PFSK-1 (cell line): Measurements from ENCODE around the gene CLDN22.

Experiments
- FOXP2 ChIP-seq: optimal IDR thresholded peaks from 2 replicates; pipeline ENCODE3; 2011; ENCODE audit warnings: borderline replicate concordance, control low read depth, inconsistent platforms; ENCODE audit not compliant: insufficient read depth; ENCODE audit errors: extremely low read length, extremely low read depth
- POLR2AphosphoS5 ChIP-seq: IDR thresholded peaks from 2 replicates; pipeline ENCODE4 v1.6.1; 2012; ENCODE audit warnings: low read depth, mild to moderate bottlenecking, control low read depth, low read length, moderate library complexity
- SIN3A ChIP-seq: IDR thresholded peaks from 2 replicates; pipeline ENCODE4 v1.6.1; 2012; ENCODE audit warnings: mild to moderate bottlenecking, low read length, moderate library complexity, borderline replicate concordance; ENCODE audit not compliant: insufficient read depth
- TAF1 ChIP-seq: IDR thresholded peaks from 2 replicates; pipeline ENCODE4 v1.6.1; 2012; ENCODE audit warnings: low read length, control low read depth, borderline replicate concordance; ENCODE audit not compliant: insufficient read depth
- TF ChIP-seq, protein P1 (sequence below), 2 experiments: IDR thresholded peaks; 2 replicates each; pipeline versions ENCODE4 v1.6.1 to v1.8.0; 2011 to 2012; ENCODE audit warnings: low read depth in 2 of 2, low read length in 2 of 2, control low read depth in 1 of 2, inconsistent platforms in 1 of 2, mild to moderate bottlenecking in 1 of 2, moderate library complexity in 1 of 2; ENCODE audit not compliant: insufficient read depth in 1 of 2

CLDN22 gene

DNA sequence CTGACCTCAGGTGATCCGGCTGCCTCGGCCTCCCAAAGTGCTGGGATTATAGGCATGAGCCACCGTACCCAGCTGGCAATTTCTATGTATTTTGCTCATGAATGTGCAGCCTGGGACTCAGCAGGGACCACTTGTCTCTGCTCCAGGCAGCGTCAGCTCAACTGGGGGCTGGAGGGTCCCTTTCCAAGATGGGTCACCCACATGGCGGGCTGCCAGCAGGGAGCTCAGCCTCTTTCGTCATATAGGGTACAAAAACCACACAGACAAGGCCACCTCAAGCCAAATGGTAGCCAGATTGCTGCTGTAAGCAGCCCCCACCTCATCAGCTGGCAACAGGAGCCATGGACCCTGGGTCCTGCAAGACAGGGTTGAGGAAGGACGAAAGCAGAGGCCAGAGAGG, 4.5 kb upstream of the CLDN22 start:
- TF ChIP-seq POLR2AphosphoS5 (no peak), TAF1 (no peak), FOXP2 (no peak), SIN3A (no peak)
- TF ChIP-seq, protein P1, sequence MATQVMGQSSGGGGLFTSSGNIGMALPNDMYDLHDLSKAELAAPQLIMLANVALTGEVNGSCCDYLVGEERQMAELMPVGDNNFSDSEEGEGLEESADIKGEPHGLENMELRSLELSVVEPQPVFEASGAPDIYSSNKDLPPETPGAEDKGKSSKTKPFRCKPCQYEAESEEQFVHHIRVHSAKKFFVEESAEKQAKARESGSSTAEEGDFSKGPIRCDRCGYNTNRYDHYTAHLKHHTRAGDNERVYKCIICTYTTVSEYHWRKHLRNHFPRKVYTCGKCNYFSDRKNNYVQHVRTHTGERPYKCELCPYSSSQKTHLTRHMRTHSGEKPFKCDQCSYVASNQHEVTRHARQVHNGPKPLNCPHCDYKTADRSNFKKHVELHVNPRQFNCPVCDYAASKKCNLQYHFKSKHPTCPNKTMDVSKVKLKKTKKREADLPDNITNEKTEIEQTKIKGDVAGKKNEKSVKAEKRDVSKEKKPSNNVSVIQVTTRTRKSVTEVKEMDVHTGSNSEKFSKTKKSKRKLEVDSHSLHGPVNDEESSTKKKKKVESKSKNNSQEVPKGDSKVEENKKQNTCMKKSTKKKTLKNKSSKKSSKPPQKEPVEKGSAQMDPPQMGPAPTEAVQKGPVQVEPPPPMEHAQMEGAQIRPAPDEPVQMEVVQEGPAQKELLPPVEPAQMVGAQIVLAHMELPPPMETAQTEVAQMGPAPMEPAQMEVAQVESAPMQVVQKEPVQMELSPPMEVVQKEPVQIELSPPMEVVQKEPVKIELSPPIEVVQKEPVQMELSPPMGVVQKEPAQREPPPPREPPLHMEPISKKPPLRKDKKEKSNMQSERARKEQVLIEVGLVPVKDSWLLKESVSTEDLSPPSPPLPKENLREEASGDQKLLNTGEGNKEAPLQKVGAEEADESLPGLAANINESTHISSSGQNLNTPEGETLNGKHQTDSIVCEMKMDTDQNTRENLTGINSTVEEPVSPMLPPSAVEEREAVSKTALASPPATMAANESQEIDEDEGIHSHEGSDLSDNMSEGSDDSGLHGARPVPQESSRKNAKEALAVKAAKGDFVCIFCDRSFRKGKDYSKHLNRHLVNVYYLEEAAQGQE (IDR thresholded peaks at IDR 0.05; ENCODE audit: insufficient read depth in 1 of 2, low read depth in 2 of 2, low read length in 2 of 2), result no peak

- TF ChIP-seq POLR2AphosphoS5 (no peak), FOXP2 (no peak), TAF1 (no peak), SIN3A (no peak)
- TF ChIP-seq, protein P1 (IDR thresholded peaks at IDR 0.05; ENCODE audit: insufficient read depth in 1 of 2, low read depth in 2 of 2, low read length in 2 of 2), result no peak
Measured at GRCh38 chr4:183323295-183323694, 3.2 kb upstream of the CLDN22 start.

GRCh38 chr4:183322326-183322725, 2.2 kb upstream of the CLDN22 start, which contains the start of gene CLDN24:
TSS of gene CLDN24 (minus strand) at chr4:183322426. CDS start at chr4:183322426, 0 bp downstream.
- TF ChIP-seq, protein P1 (IDR thresholded peaks at IDR 0.05; ENCODE audit: insufficient read depth in 1 of 2, low read depth in 2 of 2, low read length in 2 of 2), result no peak
- TF ChIP-seq TAF1 (no peak), SIN3A (no peak), FOXP2 (no peak), POLR2AphosphoS5 (no peak)

- no peak for TF ChIP-seq TAF1
- TF ChIP-seq SIN3A, result no peak
- TF ChIP-seq, protein P1 (IDR thresholded peaks at IDR 0.05; ENCODE audit: insufficient read depth in 1 of 2, low read depth in 2 of 2, low read length in 2 of 2), result no peak
- TF ChIP-seq POLR2AphosphoS5, result no peak
- TF ChIP-seq FOXP2, result no peak
Measured at GRCh38 chr4:183321516-183321915, 1.4 kb upstream of the CLDN22 start.

- no peak for TF ChIP-seq FOXP2
- TF ChIP-seq TAF1, result no peak
- TF ChIP-seq POLR2AphosphoS5, result no peak
- TF ChIP-seq SIN3A, result no peak
- TF ChIP-seq, protein P1 (IDR thresholded peaks at IDR 0.05; ENCODE audit: insufficient read depth in 1 of 2, low read depth in 2 of 2, low read length in 2 of 2), result no peak
Measured at GRCh38 chr4:183321079-183321478, 1.0 kb upstream of the CLDN22 start.
